H7 (cell line): Measurements from ENCODE around the gene SLC9A7. TPM values are rescaled to one million over a fixed set of nuclear protein-coding genes. Genes with fewer than 3 reads are reported as not detected.

Experiments
- DNase-seq: peaks from one replicate; pipeline ENCODE4 v3.0.0; 2012
- H3K27me3 ChIP-seq: 2 replicates; pipeline ENCODE4 v1.6.0; 2011; ENCODE audit warnings: mild to moderate bottlenecking, low read length; ENCODE audit not compliant: control insufficient read depth, insufficient read depth
- H3K36me3 ChIP-seq: replicated peaks from 2 replicates; pipeline ENCODE4 v1.5.1; 2011; ENCODE audit warnings: low read length; ENCODE audit not compliant: control insufficient read depth, insufficient read depth
- H3K4me3 ChIP-seq: 2 replicates; pipeline ENCODE4 v1.5.1; 2011; ENCODE audit warnings: low read depth, mild to moderate bottlenecking, control low read depth, low read length, moderate library complexity; ENCODE audit not compliant: insufficient read depth
- total RNA-seq: library from RNA; depleted of rRNA; stranded (reverse); fragments of >200 nt; shearing (Covaris generic); gene quantifications from 2 replicates; pipeline ENCODE4 v1.2.3, GENCODE V29; 2014; rRNA removed

SLC9A7 gene
- total RNA-seq, 1 experiment from 2014 or later = 31.1 TPM

DNA sequence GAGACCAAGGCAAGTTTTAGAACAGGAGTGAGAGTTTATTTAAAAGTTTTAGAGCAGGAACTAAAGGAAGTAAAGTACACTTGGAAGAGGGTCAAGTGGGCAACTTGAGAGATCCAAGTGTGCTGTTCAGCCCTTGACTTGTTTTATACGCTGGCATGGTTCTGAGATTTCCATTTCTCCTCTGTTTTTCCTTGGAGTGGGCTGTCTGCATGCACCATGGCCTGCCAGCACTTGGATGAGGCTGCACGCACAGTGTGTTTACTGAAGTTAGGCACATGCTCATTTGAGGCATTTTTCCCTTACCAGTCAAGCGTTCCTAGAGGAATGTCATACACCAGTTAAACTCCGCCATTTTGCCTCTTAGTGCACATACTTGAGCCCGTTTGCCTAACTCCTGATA lies 205.0 kb downstream of the SLC9A7 start:
- H3K36me3 ChIP-seq = no peaks in the 10 kb centered on the region; the same call in 1 of the 2 replicates
- no peaks in the 10 kb centered on the region for H3K27me3 ChIP-seq
- DNase-seq = no peak
- H3K4me3 ChIP-seq = no peak overlapping the region

DNA sequence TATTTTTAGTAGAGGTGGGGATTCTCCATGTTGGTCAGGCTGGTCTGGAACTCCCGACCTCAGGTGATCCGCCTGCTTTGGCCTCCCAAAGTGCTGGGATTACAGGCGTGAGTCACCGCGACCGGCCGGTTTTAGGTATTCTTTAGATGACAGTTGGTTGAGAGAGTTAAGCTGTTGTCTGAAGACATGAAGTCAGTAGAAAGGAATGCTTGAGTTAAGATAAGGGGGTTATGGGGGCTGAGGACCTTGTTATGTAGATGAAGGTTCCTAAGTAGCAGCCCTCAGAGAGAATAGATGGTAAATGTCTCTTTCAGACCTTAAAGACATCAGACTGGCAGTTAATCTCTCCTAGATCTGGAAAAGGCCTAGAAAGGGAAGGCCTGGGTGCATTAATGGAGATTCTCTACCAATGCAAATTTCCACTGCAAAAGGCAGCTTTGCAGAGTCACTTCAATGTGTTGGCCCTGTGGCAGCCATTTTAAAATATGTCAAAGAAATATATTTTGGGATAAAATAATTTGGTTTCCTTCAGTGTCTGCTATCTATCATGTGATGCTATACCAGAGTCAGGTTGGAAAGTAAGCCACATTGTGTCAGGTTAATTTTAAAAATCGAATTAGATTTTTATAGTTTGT lies 207.3 kb downstream of the SLC9A7 start:
- Histone ChIP-seq H3K27me3 (no peaks in the 10 kb centered on the region), H3K36me3 (peaks cover 4% of the 10 kb centered on the region), H3K4me3 (no peak overlapping the region)
- DNase-seq = peak; percentile 33

DNA sequence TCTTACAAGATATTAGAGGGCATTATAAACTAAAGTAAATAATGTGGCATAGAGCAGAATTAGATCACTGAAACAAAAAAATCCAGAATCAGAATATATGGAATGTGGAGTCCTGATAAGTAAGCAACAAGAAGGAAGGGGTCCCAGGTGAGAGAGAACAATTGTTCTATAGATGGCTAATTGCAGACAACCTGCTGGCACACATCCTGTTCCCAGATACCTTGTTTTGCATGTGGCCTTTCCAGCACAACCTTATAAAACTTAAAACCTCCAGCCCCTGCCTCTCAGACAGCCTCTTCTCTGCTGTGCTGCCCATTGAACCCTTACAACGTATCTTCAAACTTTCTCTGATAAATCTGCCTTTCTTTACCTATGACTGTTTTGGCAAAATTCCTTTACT lies 209.0 kb downstream of the SLC9A7 start:
- DNase-seq = no peak
- H3K27me3 ChIP-seq = no peaks in the 10 kb centered on the region
- peaks cover 4% of the 10 kb centered on the region for H3K36me3 ChIP-seq
- H3K4me3 ChIP-seq = no peak overlapping the region

Other genes starting within 250 kb of the SLC9A7 start
- gene ZNF674, start 213.7 kb downstream of the SLC9A7 start, total RNA-seq = 4.2 and 11.7 TPM in 2 replicates
- 47.2 and 55.7 TPM in 2 replicates for gene CHST7, start 185.4 kb downstream of the SLC9A7 start, total RNA-seq
- 22.1 and 28.3 TPM in 2 replicates for gene RP2, start 77.9 kb upstream of the SLC9A7 start, total RNA-seq
- 16.0 and 18.7 TPM in 2 replicates for gene JADE3, start 153.3 kb upstream of the SLC9A7 start, total RNA-seq